Type B pancreatic cell (in vitro differentiated cells): ENCODE results near the gene KRT35. TPM values are rescaled to one million over a fixed set of nuclear protein-coding genes. Genes with fewer than 3 reads are reported as not detected.

Experiments
- DNase-seq: peaks from one replicate; pipeline ENCODE4 v3.0.0; 2021; ENCODE audit warnings: mixed read lengths; ENCODE audit not compliant: unreplicated experiment; ENCODE audit errors: extremely low spot score
- H3K27ac Mint-ChIP-seq: 2 replicates; pipeline ENCODE4 v1.8.0; 2021; ENCODE audit warnings: mild to moderate bottlenecking, mixed read lengths
- H3K27me3 Mint-ChIP-seq: 2 replicates; pipeline ENCODE4 v1.8.0; 2021; ENCODE audit warnings: mixed read lengths
- H3K36me3 Mint-ChIP-seq: 2 replicates; pipeline ENCODE4 v1.8.0; 2021; ENCODE audit warnings: mixed read lengths
- H3K4me1 Mint-ChIP-seq: one replicate; pipeline ENCODE4 v1.8.0; 2021; ENCODE audit warnings: mixed read lengths; ENCODE audit not compliant: unreplicated experiment
- H3K4me3 Mint-ChIP-seq: 2 replicates; pipeline ENCODE4 v1.8.0; 2021; ENCODE audit warnings: mild to moderate bottlenecking, mixed read lengths
- H3K9me3 Mint-ChIP-seq: 2 replicates; pipeline ENCODE4 v1.8.0; 2021; ENCODE audit warnings: mixed read lengths
- total RNA-seq: library from RNA; stranded (reverse); gene quantifications from 2 replicates; pipeline ENCODE4 v1.2.1, GENCODE V29; 2021; ENCODE audit warnings: low replicate concordance
- TF ChIP-seq, protein P1 (sequence below): fragments of 200-600 bp; sonication (generic); conservative IDR thresholded peaks from 2 replicates; pipeline ENCODE4 v1.5.0; 2021; ENCODE audit warnings: antibody characterized with exemption, mild to moderate bottlenecking

The KRT35 gene
- total RNA-seq, 1 donor from 2014 or later: not detected

DNA sequence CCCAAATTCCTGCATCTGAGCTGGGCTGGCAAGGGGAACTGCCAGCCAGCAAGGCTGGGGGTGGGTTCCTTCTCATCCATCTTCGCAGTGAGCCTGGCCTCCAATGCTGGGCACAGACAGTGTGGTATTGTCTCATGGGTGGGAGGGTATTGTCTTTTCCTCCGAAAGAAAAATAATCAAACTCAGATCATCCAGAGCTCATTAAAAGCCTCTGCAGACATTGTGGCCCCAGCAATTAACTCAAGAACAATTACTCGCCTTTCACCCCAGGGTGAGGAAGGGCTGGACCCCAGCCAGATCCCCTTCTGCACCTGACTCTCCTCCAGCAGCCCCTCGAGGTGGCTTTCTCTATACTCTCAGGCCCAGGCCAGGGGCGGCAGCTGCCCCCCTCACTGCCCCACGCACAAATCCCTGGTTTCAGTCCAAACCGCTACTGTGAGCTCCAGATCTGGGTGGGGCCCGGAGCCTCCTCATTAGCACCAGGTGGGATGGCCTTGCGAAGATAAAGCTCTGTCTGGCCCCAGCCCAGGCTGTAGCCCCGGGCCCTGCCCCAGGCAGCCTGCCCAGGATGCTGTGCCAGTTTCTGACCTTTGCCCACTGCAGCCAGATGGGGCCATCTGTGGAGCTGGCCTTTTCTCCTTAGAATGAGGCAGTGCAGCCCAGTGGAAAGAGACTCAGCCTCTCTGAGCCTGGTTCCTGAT, 40.0 kb upstream of the KRT35 start:
- H3K9me3 Mint-ChIP-seq: no peaks in the 10 kb centered on the region
- DNase-seq: no peak
- peaks cover 24% of the 10 kb centered on the region for H3K4me1 Mint-ChIP-seq
- TF ChIP-seq, protein P1, sequence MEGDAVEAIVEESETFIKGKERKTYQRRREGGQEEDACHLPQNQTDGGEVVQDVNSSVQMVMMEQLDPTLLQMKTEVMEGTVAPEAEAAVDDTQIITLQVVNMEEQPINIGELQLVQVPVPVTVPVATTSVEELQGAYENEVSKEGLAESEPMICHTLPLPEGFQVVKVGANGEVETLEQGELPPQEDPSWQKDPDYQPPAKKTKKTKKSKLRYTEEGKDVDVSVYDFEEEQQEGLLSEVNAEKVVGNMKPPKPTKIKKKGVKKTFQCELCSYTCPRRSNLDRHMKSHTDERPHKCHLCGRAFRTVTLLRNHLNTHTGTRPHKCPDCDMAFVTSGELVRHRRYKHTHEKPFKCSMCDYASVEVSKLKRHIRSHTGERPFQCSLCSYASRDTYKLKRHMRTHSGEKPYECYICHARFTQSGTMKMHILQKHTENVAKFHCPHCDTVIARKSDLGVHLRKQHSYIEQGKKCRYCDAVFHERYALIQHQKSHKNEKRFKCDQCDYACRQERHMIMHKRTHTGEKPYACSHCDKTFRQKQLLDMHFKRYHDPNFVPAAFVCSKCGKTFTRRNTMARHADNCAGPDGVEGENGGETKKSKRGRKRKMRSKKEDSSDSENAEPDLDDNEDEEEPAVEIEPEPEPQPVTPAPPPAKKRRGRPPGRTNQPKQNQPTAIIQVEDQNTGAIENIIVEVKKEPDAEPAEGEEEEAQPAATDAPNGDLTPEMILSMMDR: no peak
- peaks cover 15% of the 10 kb centered on the region for H3K36me3 Mint-ChIP-seq
- peaks cover 10% of the 10 kb centered on the region for H3K27me3 Mint-ChIP-seq
- H3K27ac Mint-ChIP-seq: peak overlapping the region; percentile 99
- H3K4me3 Mint-ChIP-seq: peak overlapping the region; percentile 89

DNA sequence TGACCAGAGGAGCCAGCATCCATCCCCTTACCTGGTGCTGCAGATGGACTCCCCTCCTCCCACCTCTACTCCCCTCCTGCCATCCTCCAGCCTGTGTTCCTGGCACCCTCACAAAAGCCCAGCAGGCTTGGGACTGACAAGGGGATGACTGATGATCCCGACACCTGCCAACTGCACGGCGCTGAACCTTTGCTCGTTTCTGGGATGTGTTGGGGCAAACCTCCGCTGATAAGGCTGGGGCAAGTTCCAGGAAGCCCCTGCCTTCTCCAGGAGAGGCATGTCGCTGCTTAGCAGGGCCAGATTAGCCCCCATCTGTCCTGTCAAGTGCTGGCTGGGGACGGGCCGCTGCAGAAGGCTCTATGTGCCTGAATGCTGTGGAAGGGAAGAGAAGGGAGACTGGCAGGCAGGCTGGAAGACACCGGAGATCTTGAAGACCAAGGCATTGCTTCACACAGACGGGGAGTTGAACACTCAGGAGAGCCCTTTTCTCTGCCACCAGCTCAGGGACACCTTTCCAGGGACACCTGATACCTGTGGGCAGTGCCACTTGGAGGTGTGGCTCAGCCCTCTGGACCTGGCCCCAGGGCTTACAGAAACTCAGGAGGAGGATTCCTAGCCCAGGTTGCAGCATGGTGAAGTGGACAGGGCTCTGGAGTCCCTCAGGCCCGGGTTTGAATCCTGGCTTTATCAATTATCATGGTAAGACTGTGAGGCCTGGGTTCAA, 38.7 kb upstream of the KRT35 start:
- peaks cover 20% of the 10 kb centered on the region for H3K4me1 Mint-ChIP-seq
- TF ChIP-seq, protein P1: no peak
- peak overlapping the region; percentile 76 for H3K4me3 Mint-ChIP-seq
- peaks cover 6% of the 10 kb centered on the region for H3K36me3 Mint-ChIP-seq
- no peak for DNase-seq
- H3K27me3 Mint-ChIP-seq: peaks cover 4% of the 10 kb centered on the region
- H3K9me3 Mint-ChIP-seq: no peaks in the 10 kb centered on the region
- peak overlapping the region; percentile 93 for H3K27ac Mint-ChIP-seq

DNA sequence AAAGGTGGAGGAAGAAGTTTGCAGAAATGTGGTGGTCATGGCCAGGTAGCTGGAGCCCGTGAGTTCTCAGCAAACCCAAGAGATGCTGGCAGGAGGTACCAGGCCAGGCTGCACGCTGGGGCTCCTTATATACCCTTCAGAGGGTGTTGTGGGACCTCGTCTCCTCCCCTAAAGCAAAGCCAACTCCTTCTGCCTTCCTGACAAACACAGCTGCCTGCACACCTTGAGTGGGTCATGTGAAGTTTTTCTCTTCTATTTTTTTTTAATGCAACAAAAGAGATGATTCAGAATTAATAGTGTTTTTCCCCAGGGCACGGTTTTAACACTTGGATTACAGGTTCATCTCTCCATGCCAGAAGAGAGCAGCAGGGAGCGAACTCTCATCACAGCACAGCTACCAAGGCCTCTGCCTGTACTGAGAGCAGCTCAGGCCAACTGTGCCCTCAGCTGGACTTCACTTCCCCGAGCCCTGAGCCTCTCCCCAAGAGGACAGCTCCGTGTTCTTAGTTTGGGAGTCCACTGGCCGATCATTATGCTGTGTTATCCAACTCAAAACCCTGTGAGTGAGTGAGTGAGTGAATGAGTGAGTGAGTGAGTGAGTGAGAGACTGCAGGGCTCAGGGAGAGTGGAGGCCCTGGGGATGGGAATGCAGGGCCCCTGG, 38.0 kb upstream of the KRT35 start, which contains the start of gene KRT15:
Gene KRT15 (minus strand): TSS at position 102 of the 661 bp plus-strand sequence. CDS start 63 bp downstream, at position 39.
- TF ChIP-seq, protein P1: no peak

DNA sequence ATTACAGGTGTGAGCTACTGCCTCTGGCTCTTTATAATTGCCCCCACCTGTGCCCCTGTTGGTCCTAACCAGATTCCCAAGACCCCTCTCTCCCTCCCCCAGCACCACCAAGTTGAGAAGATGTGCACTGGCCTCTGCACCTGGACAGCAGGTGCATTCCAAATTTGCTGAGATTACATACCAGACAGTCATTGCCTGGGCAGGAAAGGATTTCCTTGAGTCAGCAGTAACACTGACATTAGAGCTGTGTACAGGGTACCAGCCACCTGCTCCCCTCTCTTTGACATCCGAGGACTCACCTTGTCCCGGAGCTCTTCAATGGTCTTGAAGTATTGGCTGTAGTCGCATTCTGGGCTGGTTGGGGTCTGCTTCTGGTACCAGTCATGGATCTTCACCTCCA, 37.1 kb upstream of the KRT35 start:
- Mint-ChIP-seq H3K4me3 (peak overlapping the region; percentile 76), H3K36me3 (peaks cover 1% of the 10 kb centered on the region), H3K27ac (peak overlapping the region; percentile 66), H3K4me1 (peaks cover 20% of the 10 kb centered on the region), H3K9me3 (no peaks in the 10 kb centered on the region), H3K27me3 (peaks cover 4% of the 10 kb centered on the region)
- TF ChIP-seq, protein P1: no peak
- DNase-seq: no peak

More for the DNA sequence above, 38.0 kb upstream of the KRT35 start, which contains the start of gene KRT15:
- Mint-ChIP-seq H3K27ac (peak within 1 kb of the TSS; percentile 93), H3K4me1 (peaks cover 20% of the 10 kb centered on the region), H3K4me3 (peak within 1 kb of the TSS; percentile 76), H3K36me3 (peaks cover 4% of the 10 kb centered on the region), H3K27me3 (peaks cover 4% of the 10 kb centered on the region), H3K9me3 (no peaks in the 10 kb centered on the region)
- DNase-seq: no peak

DNA sequence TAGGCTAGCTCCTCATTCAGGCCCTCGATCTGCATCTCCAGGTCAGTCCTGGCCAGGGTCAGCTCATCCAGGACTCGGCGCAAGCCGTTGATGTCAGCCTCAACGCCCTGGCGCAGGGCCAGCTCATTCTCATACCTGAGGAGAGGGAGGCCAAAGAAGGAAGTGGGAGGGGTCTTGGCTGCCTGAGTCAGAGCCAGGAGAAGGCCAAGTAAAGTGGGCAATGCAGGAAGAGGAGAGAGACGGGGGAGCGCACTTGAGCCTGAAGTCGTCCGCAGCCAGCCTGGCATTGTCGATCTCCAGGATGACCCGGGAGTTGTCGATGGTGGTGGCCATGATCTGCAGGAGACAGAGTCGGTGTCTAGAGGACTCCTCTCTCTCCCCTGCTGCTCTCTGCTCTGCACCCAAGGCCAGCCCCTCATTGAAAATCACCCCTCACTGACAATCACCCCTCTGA, 35.9 kb upstream of the KRT35 start:
- no peak for DNase-seq
- no peaks in the 10 kb centered on the region for H3K9me3 Mint-ChIP-seq
- TF ChIP-seq, protein P1: no peak
- H3K27me3 Mint-ChIP-seq: peaks cover 3% of the 10 kb centered on the region
- no peak overlapping the region for H3K27ac Mint-ChIP-seq
- peaks cover 24% of the 10 kb centered on the region for H3K4me1 Mint-ChIP-seq
- H3K36me3 Mint-ChIP-seq: no peaks in the 10 kb centered on the region
- H3K4me3 Mint-ChIP-seq: peak overlapping the region; percentile 76
